HG03521 (cell line): Measurements from ENCODE around the gene CITED4.
"Not testable (repeated sequence)": the region's sequence is repeated elsewhere in the genome, so short reads cannot be mapped to it uniquely, and the experiment has no call there.

ENCODE experiments used
- ATAC-seq: cut with Tn5 transposase; IDR thresholded peaks from one replicate; pipeline ENCODE4 v1.9.1; 2021; ENCODE audit warnings: mild to moderate bottlenecking, moderate library complexity; ENCODE audit not compliant: unreplicated experiment

CITED4 gene, protein sequence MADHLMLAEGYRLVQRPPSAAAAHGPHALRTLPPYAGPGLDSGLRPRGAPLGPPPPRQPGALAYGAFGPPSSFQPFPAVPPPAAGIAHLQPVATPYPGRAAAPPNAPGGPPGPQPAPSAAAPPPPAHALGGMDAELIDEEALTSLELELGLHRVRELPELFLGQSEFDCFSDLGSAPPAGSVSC

GRCh38 chr1:40862008-40862863 is at the start of gene CITED4:
TSS of gene CITED4 (minus strand) at chr1:40862363. CDS start at chr1:40862127, 236 bp downstream.
- peak; percentile 94 for ATAC-seq

DNA sequence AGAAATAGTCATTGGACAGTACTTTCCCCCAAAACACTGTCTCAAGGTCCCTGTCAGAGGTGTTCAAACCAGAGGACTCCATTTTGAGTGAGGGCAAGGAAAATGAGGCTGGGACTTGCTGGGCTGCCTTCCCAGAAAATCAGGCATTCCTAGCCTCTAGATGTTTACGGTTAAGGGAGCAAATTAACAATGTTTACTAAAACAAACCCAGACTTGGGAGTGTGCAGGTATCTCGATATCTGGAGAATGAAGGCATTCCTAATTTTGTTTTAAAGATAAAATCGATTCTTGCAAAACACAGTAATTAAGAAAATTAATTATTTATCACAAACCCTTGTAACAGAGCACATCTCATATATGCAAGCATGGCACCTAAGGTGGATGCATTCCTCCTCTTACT is 48.9 kb upstream of the CITED4 start:
- ATAC-seq = no peak

GRCh38 chr1:40909281-40909680 is 47.1 kb upstream of the CITED4 start:
- ATAC-seq = no peak

GRCh38 chr1:40908350-40908749 is 46.2 kb upstream of the CITED4 start:
- no peak for ATAC-seq

DNA sequence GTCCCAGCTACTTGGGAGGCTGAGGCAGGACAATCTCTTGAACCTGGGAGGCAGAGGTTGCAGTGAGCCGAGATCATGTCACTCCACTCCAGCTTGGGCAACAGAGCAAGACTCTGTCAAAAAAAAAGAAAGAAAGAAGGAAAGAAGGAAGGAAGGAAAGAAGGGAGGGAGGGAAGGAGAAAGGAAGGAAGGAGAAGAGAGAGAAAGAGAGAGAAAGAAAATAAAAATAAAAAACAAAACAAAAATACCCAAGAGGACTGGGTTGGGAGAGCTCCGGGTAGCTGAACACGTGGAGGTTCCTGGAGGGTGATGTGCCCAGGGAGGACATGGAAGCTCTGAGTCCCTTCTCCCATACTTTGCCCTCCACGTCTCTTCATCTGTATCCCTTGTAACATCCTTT is 45.7 kb upstream of the CITED4 start:
- ATAC-seq = no peak

GRCh38 chr1:40906781-40907400 is 44.7 kb upstream of the CITED4 start:
- no peak for ATAC-seq

- no peak for ATAC-seq
These were observed 42.9 kb upstream of the CITED4 start for GRCh38 chr1:40905061-40905460.

DNA sequence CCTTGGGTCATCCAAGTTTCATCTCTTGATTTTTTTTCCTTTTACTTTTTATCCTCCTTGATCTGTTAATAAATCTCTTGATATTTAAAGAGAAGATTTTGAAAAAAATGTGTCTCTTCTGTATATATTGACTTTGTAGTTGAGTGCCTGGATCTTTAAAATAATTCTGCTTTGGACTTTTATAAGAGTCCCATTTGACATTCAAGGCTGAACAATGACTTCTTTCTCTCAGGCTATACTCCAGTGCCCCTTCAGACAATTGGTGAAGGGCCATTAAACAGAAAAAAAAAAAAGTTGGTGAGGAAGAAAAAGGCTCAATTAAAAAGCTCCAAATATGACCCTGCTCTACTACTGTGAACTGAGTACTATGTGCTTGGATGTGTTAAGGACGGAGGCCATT is 40.9 kb upstream of the CITED4 start:
- ATAC-seq = no peak

- no peak for ATAC-seq
These were observed 40.0 kb upstream of the CITED4 start for GRCh38 chr1:40901886-40902852.

DNA sequence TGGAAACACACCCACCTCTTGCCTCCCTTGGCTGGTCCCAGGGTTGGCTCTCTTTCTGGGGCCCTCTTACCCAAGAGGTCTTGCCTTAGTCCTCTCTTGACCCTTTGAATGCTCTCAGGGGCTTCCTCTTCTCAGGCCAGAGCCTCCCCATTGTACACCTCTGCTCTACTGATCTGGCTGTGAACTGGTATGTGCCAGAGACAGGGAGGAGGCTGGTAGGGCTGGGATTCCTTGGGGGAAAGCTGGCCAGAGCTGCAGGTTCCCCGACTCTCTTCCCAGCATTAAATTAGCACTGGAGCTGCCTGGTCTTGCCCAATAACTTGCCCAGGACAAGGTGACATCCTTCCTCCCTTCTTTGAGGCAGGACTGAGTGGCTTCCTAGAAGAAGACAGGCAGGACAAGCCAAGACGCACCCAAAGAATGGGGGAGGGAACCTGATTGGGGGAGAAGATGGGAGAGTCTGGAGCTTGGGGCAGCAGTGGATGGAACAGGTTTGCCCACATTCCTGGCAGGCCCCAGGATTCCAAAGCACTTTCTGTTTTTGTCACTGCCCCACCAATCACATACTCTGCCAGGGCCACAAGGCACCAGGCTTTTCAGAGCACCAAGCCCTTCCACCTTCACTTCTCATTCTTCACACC is 37.2 kb upstream of the CITED4 start:
- ATAC-seq = no peak

DNA sequence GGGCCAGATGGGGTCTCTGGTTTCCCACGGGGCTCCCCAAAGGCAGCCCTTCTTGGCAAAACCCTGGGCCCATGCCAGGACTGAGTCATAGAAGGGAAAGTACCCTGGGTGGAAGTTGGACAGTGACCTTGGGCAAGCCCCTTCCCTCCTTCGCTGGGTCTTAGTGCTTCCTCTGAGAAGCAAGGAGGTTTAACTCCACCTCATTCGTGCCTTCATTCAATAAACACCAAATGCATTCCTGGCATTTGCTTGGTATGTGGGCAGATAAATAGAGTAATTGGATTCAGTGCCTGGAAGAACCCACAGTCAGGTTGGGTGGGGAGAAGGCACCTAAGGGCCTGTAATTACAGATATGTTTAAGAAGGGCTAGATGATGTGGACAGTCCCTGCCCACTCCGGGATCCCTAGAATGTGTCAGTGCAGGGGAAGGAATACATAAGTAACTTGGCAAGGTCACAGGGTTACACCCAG is 36.3 kb upstream of the CITED4 start:
- no peak for ATAC-seq

DNA sequence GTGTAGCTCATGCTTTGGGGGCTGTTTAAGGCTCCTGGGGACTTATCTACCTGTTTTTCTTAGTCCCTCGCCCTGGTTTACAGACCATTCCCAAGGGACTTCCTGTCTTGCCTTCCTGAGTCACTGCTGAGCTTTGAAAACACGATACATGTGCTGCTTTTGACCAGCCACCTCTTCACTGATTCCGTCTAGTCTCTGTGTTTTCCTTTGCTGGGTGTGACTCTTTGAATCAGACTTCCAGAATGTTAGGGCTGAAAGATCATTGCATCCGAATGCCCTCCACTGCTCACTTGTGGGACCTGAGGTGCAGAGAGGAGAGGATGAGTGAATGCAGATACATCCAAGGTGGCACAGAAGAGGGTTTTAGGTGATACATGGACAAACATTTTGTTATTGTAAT is 35.4 kb upstream of the CITED4 start:
- ATAC-seq = no peak

GRCh38 chr1:40896482-40896881 is 34.3 kb upstream of the CITED4 start:
- ATAC-seq = no peak

DNA sequence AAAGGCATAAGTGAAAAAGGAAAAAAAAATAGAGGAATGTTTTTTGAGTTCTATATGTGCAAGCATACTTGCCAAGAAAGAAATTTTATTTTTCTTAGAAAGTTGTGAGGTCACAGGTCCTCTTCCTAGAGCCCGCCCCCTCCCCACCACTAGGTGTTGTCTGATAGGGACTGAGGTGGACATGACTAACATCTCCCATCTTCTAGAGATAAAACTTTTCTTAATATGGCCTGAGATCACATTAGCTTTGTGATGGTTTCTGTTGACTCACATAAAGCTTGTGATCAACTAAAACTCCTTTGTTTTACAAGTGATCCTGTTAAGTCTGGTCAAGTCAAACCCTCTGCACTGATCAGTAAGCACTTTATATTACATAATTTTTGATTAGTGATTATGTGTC is 33.4 kb upstream of the CITED4 start:
- ATAC-seq = no peak

- ATAC-seq = not testable (repeated sequence)
These were observed 32.7 kb upstream of the CITED4 start for GRCh38 chr1:40894858-40895257.

GRCh38 chr1:40894455-40894854 is 32.3 kb upstream of the CITED4 start:
- no peak for ATAC-seq

DNA sequence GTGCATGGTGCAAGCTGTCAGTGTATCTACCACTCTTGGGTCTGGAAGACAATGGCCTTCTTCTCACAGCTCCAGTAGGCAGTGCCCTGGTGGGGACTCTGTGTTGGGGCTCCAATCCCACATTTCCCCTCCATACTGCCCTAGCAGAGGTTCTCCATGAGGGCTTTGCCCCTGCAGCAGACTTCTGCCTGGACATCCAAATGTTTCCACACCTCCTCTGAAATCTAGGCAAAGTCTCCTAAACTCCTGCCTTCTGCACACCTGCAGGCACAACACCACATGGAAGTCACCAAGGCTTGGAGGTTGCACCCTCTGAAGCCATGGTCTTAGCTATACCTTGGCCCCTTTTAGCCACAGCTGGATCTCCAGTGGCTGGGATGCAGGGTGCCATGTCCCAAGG is 31.8 kb upstream of the CITED4 start:
- ATAC-seq = no peak

DNA sequence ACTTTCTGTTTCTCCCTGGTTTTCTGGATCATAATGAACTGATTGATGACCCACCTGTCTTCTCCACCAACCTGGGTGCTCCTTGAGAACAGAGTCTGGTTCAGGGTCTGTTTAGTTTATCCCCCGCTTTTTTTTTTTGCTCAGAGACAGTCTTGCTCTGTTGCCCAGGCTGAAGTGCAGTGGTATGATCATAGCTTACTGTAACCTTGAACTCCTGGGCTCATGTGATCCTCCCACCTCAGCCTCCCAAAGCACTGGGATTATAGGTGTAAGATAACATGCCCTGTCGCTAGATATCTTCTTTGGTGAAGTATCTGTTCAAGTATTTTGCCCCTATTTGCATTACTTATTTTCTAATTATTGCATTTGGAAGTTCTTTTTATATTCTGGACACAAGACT is 30.2 kb upstream of the CITED4 start:
- no peak for ATAC-seq

- no peak for ATAC-seq
These were observed 28.6 kb upstream of the CITED4 start for GRCh38 chr1:40890771-40891170.

- no peak for ATAC-seq
These were observed 25.5 kb upstream of the CITED4 start for GRCh38 chr1:40887652-40888051.
